ENCODE data around the gene SKAP1. TPM values are rescaled to one million over a fixed set of nuclear protein-coding genes. Genes with fewer than 3 reads are reported as not detected.

SKAP1 gene
- total and polyA plus RNA-seq, 2 of the 13 experiments (the other 11 are each of a cell fraction or from before 2014, with no cell fraction given): 0.21 TPM; not detected in 1

- no peak for TF ChIP-seq ZNF574 (CRISPR knock-in tag; IDR thresholded peaks at IDR 0.05)
- no peak for TF ChIP-seq MEF2D (CRISPR knock-in tag; IDR thresholded peaks at IDR 0.05)
- no peak for TF ChIP-seq NFE2L1 (CRISPR knock-in tag; IDR thresholded peaks at IDR 0.05; ENCODE audit: borderline replicate concordance)
- no peak for TF ChIP-seq RXRB (CRISPR knock-in tag; IDR thresholded peaks at IDR 0.05; ENCODE audit: borderline replicate concordance)
- no peak for TF ChIP-seq POGK (CRISPR knock-in tag; conservative IDR thresholded peaks at IDR 0.05)
- no peak for TF ChIP-seq KDM1A (CRISPR knock-in tag; IDR thresholded peaks at IDR 0.05)
- no peak for TF ChIP-seq ZFP62 (CRISPR knock-in tag; IDR thresholded peaks at IDR 0.05)
Measured at GRCh38 chr17:48333034-48333530, 96.9 kb downstream of the SKAP1 start (continued).

GRCh38 chr17:48330887-48331286 is 99.1 kb downstream of the SKAP1 start:
- Histone ChIP-seq H3K36me3 (replicated peaks in 1 of 2; ENCODE audit: control insufficient read depth in 1 of 2, insufficient read depth in 2 of 2, low read length in 2 of 2) (no peaks in the 10 kb centered on the region), H3K4me3 (replicated peaks in 1 of 3; ENCODE audit: insufficient read depth in 1 of 3, low read depth in 2 of 3, low read length in 3 of 3) (no peak overlapping the region), H3K4me1 (ENCODE audit: insufficient read depth, low read length) (no peaks in the 10 kb centered on the region), H3K27ac (ENCODE audit: extremely low read length, insufficient read depth, low read length) (no peak overlapping the region), H3K9ac (ENCODE audit: insufficient read depth, low read depth, low read length) (no peak overlapping the region), H3K4me2 (ENCODE audit: low read depth, low read length) (no peak overlapping the region), H3K27me3 (ENCODE audit: control insufficient read depth in 1 of 2, insufficient read depth in 2 of 2, low read length in 2 of 2) (peaks cover 0 to 14% of the 10 kb centered on the region in 2 experiments; a peak in 3 of 5 replicates), H2AFZ (ENCODE audit: low read length) (no peak overlapping the region), H3K9me3 (ENCODE audit: low read length) (no peaks in the 10 kb centered on the region), H3K79me2 (ENCODE audit: insufficient read depth, low read length) (no peaks in the 10 kb centered on the region), H4K20me1 (ENCODE audit: insufficient read depth, low read length) (no peaks in the 10 kb centered on the region)
- 0% methylated on average over 4 of the region's 4 CpGs for WGBS (ENCODE audit: low lambda C conversion rate)
- DNase-seq (ENCODE audit: low spot score) (no peak), FAIRE-seq (no peak), ATAC-seq (no peak)
- intact Hi-C loops (cut with micrococcal nuclease; ENCODE audit: unreplicated experiment) (loop anchor here (10.0 kb wide), 1 partner anchor 176 kb away; no protein-coding TSS in a partner anchor), in situ Hi-C loops (cut with HindIII; ENCODE audit: extremely low pct_ligation_motif_present, low pct_unique_long_range_greater_than_20kb) (no loop called here)
- BruUV-seq (replicated peaks): no TSS peak
- CTCF ChIA-PET (ENCODE audit: low intra/inter-chr PET ratio, low total read pairs): no interaction called here
- POLR2A ChIA-PET: no interaction called here
- TF ChIP-seq MTA1 (CRISPR knock-in tag; IDR thresholded peaks at IDR 0.05; ENCODE audit: borderline replicate concordance): no peak
- no peak for TF ChIP-seq PRPF4 (IDR thresholded peaks at IDR 0.05; ENCODE audit: low read depth, low read length, poor library complexity, severe bottlenecking)
- no peak for TF ChIP-seq NFE2L2 (IDR thresholded peaks at IDR 0.05; ENCODE audit: low read length)
- no peak for TF ChIP-seq ISL2 (CRISPR knock-in tag; IDR thresholded peaks at IDR 0.05)
- no peak for TF ChIP-seq NONO (IDR thresholded peaks at IDR 0.05)
- TF ChIP-seq NONO (CRISPR knock-in tag; conservative IDR thresholded peaks at IDR 0.05): no peak
- TF ChIP-seq ZNF841 (CRISPR knock-in tag; IDR thresholded peaks at IDR 0.05; ENCODE audit: borderline replicate concordance): no peak
- no peak for TF ChIP-seq HNF4G (IDR thresholded peaks at IDR 0.05; ENCODE audit: borderline replicate concordance, low read depth, low read length)
- no peak for TF ChIP-seq HNF4G (CRISPR knock-in tag; IDR thresholded peaks at IDR 0.05; ENCODE audit: borderline replicate concordance, low read depth)
- no peak for TF ChIP-seq ZNF275 (CRISPR knock-in tag; IDR thresholded peaks at IDR 0.05; ENCODE audit: borderline replicate concordance)
- TF ChIP-seq MYC (CRISPR knock-in tag; IDR thresholded peaks at IDR 0.05; ENCODE audit: borderline replicate concordance): no peak

Data from HepG2 (cell line).